ENCODE data around the gene RPP25L. TPM values are rescaled to one million over a fixed set of nuclear protein-coding genes. Genes with fewer than 3 reads are reported as not detected.

The RPP25L gene
- polyA plus RNA-seq, 1 donor from 2014 or later, result 31.4 TPM

GRCh38 chr9:34650816-34651215, 38.9 kb upstream of the RPP25L start:
- no peaks in the 10 kb centered on the region for H3K27me3 ChIP-seq (ENCODE audit: insufficient read depth, low read depth, low read length)
- H3K36me3 ChIP-seq (ENCODE audit: insufficient read depth, low read length), result no peaks in the 10 kb centered on the region
- no peak overlapping the region for H3K27ac ChIP-seq (ENCODE audit: low read length)
- no peaks in the 10 kb centered on the region for H3K9me2 ChIP-seq (ENCODE audit: insufficient read depth, low read length)
- TF ChIP-seq RAD21 (conservative IDR thresholded peaks at IDR 0.05), result no peak
- no peak for TF ChIP-seq EP300 (conservative IDR thresholded peaks at IDR 0.05; ENCODE audit: poor library complexity, severe bottlenecking)
- TF ChIP-seq, protein P1, sequence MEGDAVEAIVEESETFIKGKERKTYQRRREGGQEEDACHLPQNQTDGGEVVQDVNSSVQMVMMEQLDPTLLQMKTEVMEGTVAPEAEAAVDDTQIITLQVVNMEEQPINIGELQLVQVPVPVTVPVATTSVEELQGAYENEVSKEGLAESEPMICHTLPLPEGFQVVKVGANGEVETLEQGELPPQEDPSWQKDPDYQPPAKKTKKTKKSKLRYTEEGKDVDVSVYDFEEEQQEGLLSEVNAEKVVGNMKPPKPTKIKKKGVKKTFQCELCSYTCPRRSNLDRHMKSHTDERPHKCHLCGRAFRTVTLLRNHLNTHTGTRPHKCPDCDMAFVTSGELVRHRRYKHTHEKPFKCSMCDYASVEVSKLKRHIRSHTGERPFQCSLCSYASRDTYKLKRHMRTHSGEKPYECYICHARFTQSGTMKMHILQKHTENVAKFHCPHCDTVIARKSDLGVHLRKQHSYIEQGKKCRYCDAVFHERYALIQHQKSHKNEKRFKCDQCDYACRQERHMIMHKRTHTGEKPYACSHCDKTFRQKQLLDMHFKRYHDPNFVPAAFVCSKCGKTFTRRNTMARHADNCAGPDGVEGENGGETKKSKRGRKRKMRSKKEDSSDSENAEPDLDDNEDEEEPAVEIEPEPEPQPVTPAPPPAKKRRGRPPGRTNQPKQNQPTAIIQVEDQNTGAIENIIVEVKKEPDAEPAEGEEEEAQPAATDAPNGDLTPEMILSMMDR (IDR thresholded peaks at IDR 0.05; ENCODE audit: poor library complexity, severe bottlenecking), result no peak
- TF ChIP-seq, protein P2, sequence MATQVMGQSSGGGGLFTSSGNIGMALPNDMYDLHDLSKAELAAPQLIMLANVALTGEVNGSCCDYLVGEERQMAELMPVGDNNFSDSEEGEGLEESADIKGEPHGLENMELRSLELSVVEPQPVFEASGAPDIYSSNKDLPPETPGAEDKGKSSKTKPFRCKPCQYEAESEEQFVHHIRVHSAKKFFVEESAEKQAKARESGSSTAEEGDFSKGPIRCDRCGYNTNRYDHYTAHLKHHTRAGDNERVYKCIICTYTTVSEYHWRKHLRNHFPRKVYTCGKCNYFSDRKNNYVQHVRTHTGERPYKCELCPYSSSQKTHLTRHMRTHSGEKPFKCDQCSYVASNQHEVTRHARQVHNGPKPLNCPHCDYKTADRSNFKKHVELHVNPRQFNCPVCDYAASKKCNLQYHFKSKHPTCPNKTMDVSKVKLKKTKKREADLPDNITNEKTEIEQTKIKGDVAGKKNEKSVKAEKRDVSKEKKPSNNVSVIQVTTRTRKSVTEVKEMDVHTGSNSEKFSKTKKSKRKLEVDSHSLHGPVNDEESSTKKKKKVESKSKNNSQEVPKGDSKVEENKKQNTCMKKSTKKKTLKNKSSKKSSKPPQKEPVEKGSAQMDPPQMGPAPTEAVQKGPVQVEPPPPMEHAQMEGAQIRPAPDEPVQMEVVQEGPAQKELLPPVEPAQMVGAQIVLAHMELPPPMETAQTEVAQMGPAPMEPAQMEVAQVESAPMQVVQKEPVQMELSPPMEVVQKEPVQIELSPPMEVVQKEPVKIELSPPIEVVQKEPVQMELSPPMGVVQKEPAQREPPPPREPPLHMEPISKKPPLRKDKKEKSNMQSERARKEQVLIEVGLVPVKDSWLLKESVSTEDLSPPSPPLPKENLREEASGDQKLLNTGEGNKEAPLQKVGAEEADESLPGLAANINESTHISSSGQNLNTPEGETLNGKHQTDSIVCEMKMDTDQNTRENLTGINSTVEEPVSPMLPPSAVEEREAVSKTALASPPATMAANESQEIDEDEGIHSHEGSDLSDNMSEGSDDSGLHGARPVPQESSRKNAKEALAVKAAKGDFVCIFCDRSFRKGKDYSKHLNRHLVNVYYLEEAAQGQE (IDR thresholded peaks at IDR 0.05; ENCODE audit: borderline replicate concordance), result no peak
- no peak for TF ChIP-seq POLR2AphosphoS5 (IDR thresholded peaks at IDR 0.05)
- no peak for TF ChIP-seq TAF1 (IDR thresholded peaks at IDR 0.05; ENCODE audit: low read depth)
- no peak for TF ChIP-seq MXI1 (conservative IDR thresholded peaks at IDR 0.05; ENCODE audit: poor library complexity, severe bottlenecking)
- no peak for TF ChIP-seq SMC3 (conservative IDR thresholded peaks at IDR 0.05; ENCODE audit: poor library complexity)
- no peak for TF ChIP-seq EZH2 (IDR thresholded peaks at IDR 0.05; ENCODE audit: borderline replicate concordance, insufficient read depth, low read length, poor library complexity, severe bottlenecking)
- H3K79me2 ChIP-seq (replicated peaks; ENCODE audit: insufficient read depth, low read length), result no peaks in the 10 kb centered on the region
- no peak overlapping the region for H2AFZ ChIP-seq (ENCODE audit: low read depth, low read length)
- H3K9ac ChIP-seq (ENCODE audit: low read length), result no peak overlapping the region
- H3F3A ChIP-seq (ENCODE audit: insufficient read depth, low read length, poor library complexity, severe bottlenecking), result no peaks in the 10 kb centered on the region
- H3K4me3 ChIP-seq (ENCODE audit: low read length), result no peak overlapping the region
- H3K9me3 ChIP-seq (ENCODE audit: low read length), result no peaks in the 10 kb centered on the region
- no peak overlapping the region for H3K4me2 ChIP-seq (ENCODE audit: low read length)
- no peaks in the 10 kb centered on the region for H4K20me1 ChIP-seq (ENCODE audit: insufficient read depth)

GRCh38 chr9:34648673-34649072, 36.8 kb upstream of the RPP25L start:
- TF ChIP-seq, protein P1 (IDR thresholded peaks at IDR 0.05; ENCODE audit: poor library complexity, severe bottlenecking), result no peak
- TF ChIP-seq EP300 (conservative IDR thresholded peaks at IDR 0.05; ENCODE audit: poor library complexity, severe bottlenecking), result no peak
- no peak for TF ChIP-seq SMC3 (conservative IDR thresholded peaks at IDR 0.05; ENCODE audit: poor library complexity)
- TF ChIP-seq, protein P2 (IDR thresholded peaks at IDR 0.05; ENCODE audit: borderline replicate concordance), result no peak
- H3F3A ChIP-seq (ENCODE audit: insufficient read depth, low read length, poor library complexity, severe bottlenecking), result no peaks in the 10 kb centered on the region
- no peaks in the 10 kb centered on the region for H3K9me2 ChIP-seq (ENCODE audit: insufficient read depth, low read length)

More at GRCh38 chr9:34648673-34649072, 36.8 kb upstream of the RPP25L start:
- Histone ChIP-seq H3K4me3 (ENCODE audit: low read length) (no peak overlapping the region), H3K27ac (ENCODE audit: low read length) (no peak overlapping the region), H3K9me3 (ENCODE audit: low read length) (no peaks in the 10 kb centered on the region), H3K79me2 (replicated peaks; ENCODE audit: insufficient read depth, low read length) (no peaks in the 10 kb centered on the region), H3K9ac (ENCODE audit: low read length) (no peak overlapping the region), H3K27me3 (ENCODE audit: insufficient read depth, low read depth, low read length) (no peaks in the 10 kb centered on the region), H2AFZ (ENCODE audit: low read depth, low read length) (no peak overlapping the region), H3K36me3 (ENCODE audit: insufficient read depth, low read length) (no peaks in the 10 kb centered on the region), H3K4me2 (ENCODE audit: low read length) (no peak overlapping the region), H4K20me1 (ENCODE audit: insufficient read depth) (no peaks in the 10 kb centered on the region)
